Measurements from ENCODE around the gene ZIC4.

Gene ZIC4

DNA sequence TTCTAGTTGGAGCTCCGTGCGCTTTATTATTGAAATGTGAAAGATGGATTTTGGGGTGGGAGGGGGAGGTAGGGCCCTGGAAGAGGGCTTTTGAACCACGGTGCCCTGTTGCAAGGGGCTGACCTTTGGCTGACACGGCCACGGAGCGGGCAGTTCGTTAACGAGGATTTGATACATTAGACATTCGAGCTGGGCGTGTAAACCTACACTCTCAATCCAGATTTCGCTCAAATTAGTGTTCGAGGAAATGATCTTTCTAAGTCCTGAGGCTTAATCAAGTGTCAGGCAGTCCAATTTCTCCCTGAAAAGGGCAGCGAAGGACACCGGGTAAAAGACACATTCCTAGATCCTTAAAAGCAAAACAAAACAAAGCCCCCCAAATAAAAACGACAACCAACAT is 15.9 kb upstream of the ZIC4 start:
- 14% methylated on average over 13 of the region's 15 CpGs for WGBS (ENCODE audit: insufficient coverage)
- POLR2A ChIA-PET, result no interaction called here
- no peaks in the 10 kb centered on the region for H3K36me3 ChIP-seq (ENCODE audit: control insufficient read depth in 4 of 4, insufficient read depth in 4 of 4, low read length in 3 of 4)
- H3K4me1 ChIP-seq (ENCODE audit: control extremely low read depth in 1 of 4, control insufficient read depth in 4 of 4, insufficient read depth in 4 of 4, low read length in 3 of 4), result peaks cover 0 to 10% (median 5%) of the 10 kb centered on the region in 4 experiments
- no peak for DNase-seq
- no peak overlapping the region for H3K27ac ChIP-seq (ENCODE audit: insufficient read depth in 1 of 2, low read depth in 1 of 2, low read length in 2 of 2, poor library complexity in 1 of 2, severe bottlenecking in 2 of 2)
- no peak overlapping the region for H3K4me3 ChIP-seq (ENCODE audit: control insufficient read depth in 1 of 7, extremely low read depth in 1 of 7, insufficient read depth in 4 of 7, low read depth in 2 of 7, low read length in 6 of 7)
- CTCF ChIA-PET, result interaction anchor here (1.4 kb wide), 1 partner anchor 21 kb away, joined by 3 read pairs; no protein-coding TSS in a partner anchor
- H3K27me3 ChIP-seq (replicated peaks in 2 of 5; ENCODE audit: control insufficient read depth in 4 of 5, insufficient read depth in 5 of 5, low read length in 4 of 5), result peaks cover 50 to 88% (median 62%) of the 10 kb centered on the region in 5 experiments
- H3K9me3 ChIP-seq (ENCODE audit: control extremely low read depth in 1 of 5, control insufficient read depth in 4 of 5, insufficient read depth in 2 of 5, low read depth in 1 of 5, low read length in 4 of 5), result peaks cover 1 to 36% (median 12%) of the 10 kb centered on the region in 5 experiments

DNA sequence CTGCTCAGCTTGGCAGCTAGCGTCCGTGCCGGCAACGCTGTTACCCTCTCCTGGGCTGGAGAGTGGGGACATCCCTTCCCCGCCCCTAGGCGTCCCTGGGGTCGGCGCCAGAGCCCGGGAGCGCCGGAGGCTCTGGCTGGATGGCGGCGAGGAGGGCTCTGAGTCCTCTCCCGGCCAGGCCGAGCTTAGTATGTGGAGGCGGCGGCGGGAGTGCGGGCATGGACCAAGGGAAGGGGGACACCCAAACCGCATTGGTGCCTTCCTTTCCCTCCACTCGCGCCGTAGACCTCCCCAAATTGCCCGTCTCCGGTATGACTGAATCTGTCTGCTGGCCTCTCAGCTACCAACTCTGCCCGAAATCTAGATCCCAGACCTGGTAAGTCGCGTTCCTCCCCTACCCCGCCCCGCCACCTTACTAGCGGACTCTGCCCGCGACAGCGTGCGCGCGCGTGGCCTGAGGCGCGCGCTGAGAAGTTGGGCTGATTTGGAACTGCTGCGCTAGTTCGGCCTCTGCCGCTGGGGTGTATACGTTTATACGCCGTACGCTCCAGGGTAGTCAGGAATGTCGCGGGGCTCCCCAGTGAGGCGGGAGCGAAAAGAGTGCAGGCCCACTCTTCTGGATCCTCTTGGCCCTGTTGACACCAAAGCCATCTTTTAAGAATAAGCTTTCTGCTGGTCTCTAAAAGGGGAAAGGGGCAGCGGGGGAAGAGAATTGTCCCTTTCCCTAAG is 15.0 kb upstream of the ZIC4 start:
- H3K36me3 ChIP-seq (ENCODE audit: control insufficient read depth in 4 of 4, insufficient read depth in 4 of 4, low read length in 3 of 4), result no peaks in the 10 kb centered on the region
- no peak for DNase-seq
- H3K4me3 ChIP-seq (ENCODE audit: control insufficient read depth in 1 of 7, extremely low read depth in 1 of 7, insufficient read depth in 4 of 7, low read depth in 2 of 7, low read length in 6 of 7), result no peak overlapping the region
- WGBS (ENCODE audit: insufficient coverage), result 8% methylated on average over 49 of the region's 53 CpGs
- peaks cover 1 to 36% (median 12%) of the 10 kb centered on the region in 5 experiments for H3K9me3 ChIP-seq (ENCODE audit: control extremely low read depth in 1 of 5, control insufficient read depth in 4 of 5, insufficient read depth in 2 of 5, low read depth in 1 of 5, low read length in 4 of 5)
- peaks cover 0 to 10% (median 5%) of the 10 kb centered on the region in 4 experiments for H3K4me1 ChIP-seq (ENCODE audit: control extremely low read depth in 1 of 4, control insufficient read depth in 4 of 4, insufficient read depth in 4 of 4, low read length in 3 of 4)
- CTCF ChIA-PET, result interaction anchor here (1.4 kb wide), 1 partner anchor 21 kb away, joined by 3 read pairs; no protein-coding TSS in a partner anchor
- no peak overlapping the region for H3K27ac ChIP-seq (ENCODE audit: insufficient read depth in 1 of 2, low read depth in 1 of 2, low read length in 2 of 2, poor library complexity in 1 of 2, severe bottlenecking in 2 of 2)
- peaks cover 47 to 93% (median 62%) of the 10 kb centered on the region in 5 experiments for H3K27me3 ChIP-seq (replicated peaks in 2 of 5; ENCODE audit: control insufficient read depth in 4 of 5, insufficient read depth in 5 of 5, low read length in 4 of 5)
- POLR2A ChIA-PET, result no interaction called here

DNA sequence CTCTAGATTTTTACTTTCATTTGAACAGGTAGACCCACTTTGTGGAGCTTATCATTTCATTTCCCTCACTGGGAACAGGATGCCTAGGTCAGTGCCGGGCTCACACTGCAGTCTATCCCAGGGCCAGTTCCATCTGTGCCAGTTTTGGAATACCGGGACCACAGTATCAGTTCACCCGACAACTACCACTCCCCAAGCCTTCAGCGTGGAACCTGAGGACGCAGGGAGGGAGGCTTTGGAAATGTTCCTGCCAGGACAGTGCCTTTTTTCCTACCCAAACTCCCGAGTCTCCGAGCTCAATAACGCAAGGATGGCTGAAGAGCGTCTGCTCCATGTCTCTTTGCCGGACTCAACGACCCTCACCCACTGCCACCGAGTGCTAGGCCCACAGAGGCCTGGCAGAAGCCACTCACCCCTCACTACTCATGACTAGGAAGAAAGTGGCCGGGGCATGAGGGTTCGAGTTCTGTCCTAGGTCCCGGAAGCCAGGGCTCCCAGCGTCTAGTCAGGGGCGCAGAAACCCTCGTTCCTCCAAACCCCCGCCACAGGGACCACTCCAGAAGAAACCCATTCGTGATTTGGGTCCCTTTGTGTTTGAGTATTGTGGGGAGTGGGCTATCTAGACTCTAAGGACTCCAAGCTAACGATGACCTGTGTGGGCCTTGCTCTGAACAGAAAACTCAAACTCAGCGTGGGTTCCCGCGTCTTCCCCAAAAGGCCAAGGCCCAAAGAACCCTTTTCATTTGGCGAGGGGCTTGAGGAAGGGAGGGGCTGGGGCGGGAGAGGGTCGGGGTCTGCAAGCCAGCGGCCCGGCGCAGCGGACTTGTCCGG is 14.2 kb upstream of the ZIC4 start:
- Histone ChIP-seq H3K4me1 (ENCODE audit: control extremely low read depth in 1 of 4, control insufficient read depth in 4 of 4, insufficient read depth in 4 of 4, low read length in 3 of 4) (peaks cover 0 to 10% (median 5%) of the 10 kb centered on the region in 4 experiments), H3K27me3 (replicated peaks in 2 of 5; ENCODE audit: control insufficient read depth in 4 of 5, insufficient read depth in 5 of 5, low read length in 4 of 5) (peaks cover 52 to 99% (median 68%) of the 10 kb centered on the region in 5 experiments), H3K9me3 (ENCODE audit: control extremely low read depth in 1 of 5, control insufficient read depth in 4 of 5, insufficient read depth in 2 of 5, low read depth in 1 of 5, low read length in 4 of 5) (peaks cover 2 to 36% (median 12%) of the 10 kb centered on the region in 5 experiments), H3K4me3 (ENCODE audit: control insufficient read depth in 1 of 7, extremely low read depth in 1 of 7, insufficient read depth in 4 of 7, low read depth in 2 of 7, low read length in 6 of 7) (no peak overlapping the region), H3K27ac (ENCODE audit: insufficient read depth in 1 of 2, low read depth in 1 of 2, low read length in 2 of 2, poor library complexity in 1 of 2, severe bottlenecking in 2 of 2) (no peak overlapping the region), H3K36me3 (ENCODE audit: control insufficient read depth in 4 of 4, insufficient read depth in 4 of 4, low read length in 3 of 4) (no peaks in the 10 kb centered on the region)
- 5% methylated on average over 24 of the region's 32 CpGs for WGBS (ENCODE audit: insufficient coverage)
- DNase-seq, result no peak
- POLR2A ChIA-PET, result no interaction called here
- CTCF ChIA-PET, result no interaction called here

DNA sequence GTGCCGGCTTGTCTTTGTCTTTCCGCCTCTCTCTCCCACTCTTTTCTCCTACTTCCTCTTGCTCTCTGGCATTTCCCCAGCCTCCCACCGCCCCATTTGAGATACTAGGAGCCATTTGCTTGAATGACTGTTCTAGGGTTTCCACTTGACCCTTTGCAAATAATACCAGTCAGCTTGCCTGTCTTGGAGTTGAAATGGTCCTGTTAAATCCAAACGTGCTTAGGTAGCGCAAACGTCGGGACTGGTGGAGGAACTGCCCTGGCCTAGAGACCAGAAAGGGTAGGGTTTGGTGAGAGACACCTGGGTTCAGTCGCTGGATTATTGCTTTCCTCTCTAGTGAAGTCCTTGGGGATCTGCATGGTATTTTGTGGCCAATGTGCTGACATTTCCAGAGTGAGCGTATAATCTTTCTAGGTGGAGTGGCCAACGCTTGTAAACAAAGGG is 13.5 kb upstream of the ZIC4 start:
- CTCF ChIA-PET, result no interaction called here
- peaks cover 57 to 100% (median 70%) of the 10 kb centered on the region in 5 experiments for H3K27me3 ChIP-seq (replicated peaks in 2 of 5; ENCODE audit: control insufficient read depth in 4 of 5, insufficient read depth in 5 of 5, low read length in 4 of 5)
- WGBS (ENCODE audit: insufficient coverage), result 19% methylated on average over 10 of the region's 10 CpGs
- H3K4me3 ChIP-seq (ENCODE audit: control insufficient read depth in 1 of 7, extremely low read depth in 1 of 7, insufficient read depth in 4 of 7, low read depth in 2 of 7, low read length in 6 of 7), result no peak overlapping the region
- no peaks in the 10 kb centered on the region for H3K36me3 ChIP-seq (ENCODE audit: control insufficient read depth in 4 of 4, insufficient read depth in 4 of 4, low read length in 3 of 4)
- no peak overlapping the region for H3K27ac ChIP-seq (ENCODE audit: insufficient read depth in 1 of 2, low read depth in 1 of 2, low read length in 2 of 2, poor library complexity in 1 of 2, severe bottlenecking in 2 of 2)
- no peak for DNase-seq
- H3K9me3 ChIP-seq (ENCODE audit: control extremely low read depth in 1 of 5, control insufficient read depth in 4 of 5, insufficient read depth in 2 of 5, low read depth in 1 of 5, low read length in 4 of 5), result peaks cover 5 to 38% (median 14%) of the 10 kb centered on the region in 5 experiments
- POLR2A ChIA-PET, result no interaction called here
- peaks cover 0 to 10% (median 5%) of the 10 kb centered on the region in 4 experiments for H3K4me1 ChIP-seq (ENCODE audit: control extremely low read depth in 1 of 4, control insufficient read depth in 4 of 4, insufficient read depth in 4 of 4, low read length in 3 of 4)

DNA sequence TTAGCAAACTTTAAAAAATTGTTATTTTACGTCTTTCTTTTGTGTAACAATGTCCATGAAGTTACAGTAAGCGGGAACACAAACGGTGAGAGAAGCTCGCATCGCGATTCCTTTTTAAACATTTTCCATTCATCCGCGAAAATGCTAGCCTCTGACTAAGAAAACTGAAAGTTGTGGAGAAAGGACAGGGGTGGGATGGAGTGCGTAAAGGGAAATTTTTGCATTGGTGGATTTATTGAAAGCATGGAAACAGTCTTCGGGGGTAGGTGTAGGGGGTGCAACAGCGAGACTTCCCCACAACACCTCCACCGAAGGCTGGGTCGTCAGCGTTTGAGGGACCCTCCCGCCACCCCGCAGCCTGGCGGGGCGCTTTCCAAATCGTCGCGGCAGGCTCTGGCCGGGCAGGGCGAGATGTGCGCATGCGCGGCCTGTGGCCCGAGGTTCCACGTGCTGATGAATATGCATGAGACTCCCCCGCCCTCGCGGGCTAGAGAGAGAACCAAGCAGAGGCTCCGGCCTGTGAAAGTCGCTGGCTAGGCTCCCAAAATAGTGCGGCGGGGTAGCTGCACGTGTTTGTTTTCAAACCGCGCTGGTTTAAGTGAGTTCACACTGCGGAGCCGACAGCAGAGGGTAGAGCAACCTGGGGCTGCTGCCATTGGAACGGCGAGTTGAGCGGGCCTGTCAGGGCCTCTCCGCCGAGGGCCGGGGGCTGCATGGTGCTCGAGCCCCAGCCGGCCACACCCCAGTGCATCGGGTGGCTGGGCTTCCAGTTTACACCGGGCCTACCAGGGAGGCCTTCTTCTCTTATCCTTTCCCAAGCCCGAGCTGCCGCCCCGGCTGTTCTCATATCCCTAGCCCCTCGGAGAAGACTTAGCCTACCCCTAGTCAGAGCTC is 12.7 kb upstream of the ZIC4 start:
- peak overlapping the region in 1 of 7 experiments; percentile 13 for H3K4me3 ChIP-seq (ENCODE audit: control insufficient read depth in 1 of 7, extremely low read depth in 1 of 7, insufficient read depth in 4 of 7, low read depth in 2 of 7, low read length in 6 of 7)
- no peak for DNase-seq
- H3K27me3 ChIP-seq (replicated peaks in 2 of 5; ENCODE audit: control insufficient read depth in 4 of 5, insufficient read depth in 5 of 5, low read length in 4 of 5), result peaks cover 51 to 100% (median 73%) of the 10 kb centered on the region in 5 experiments
- WGBS (ENCODE audit: insufficient coverage), result 1% methylated on average over 46 of the region's 54 CpGs
- H3K4me1 ChIP-seq (ENCODE audit: control extremely low read depth in 1 of 4, control insufficient read depth in 4 of 4, insufficient read depth in 4 of 4, low read length in 3 of 4), result peaks cover 0 to 10% (median 5%) of the 10 kb centered on the region in 4 experiments
- CTCF ChIA-PET, result no interaction called here
- POLR2A ChIA-PET, result no interaction called here
- peaks cover 5 to 38% (median 14%) of the 10 kb centered on the region in 5 experiments for H3K9me3 ChIP-seq (ENCODE audit: control extremely low read depth in 1 of 5, control insufficient read depth in 4 of 5, insufficient read depth in 2 of 5, low read depth in 1 of 5, low read length in 4 of 5)
- no peak overlapping the region for H3K27ac ChIP-seq (ENCODE audit: insufficient read depth in 1 of 2, low read depth in 1 of 2, low read length in 2 of 2, poor library complexity in 1 of 2, severe bottlenecking in 2 of 2)
- H3K36me3 ChIP-seq (ENCODE audit: control insufficient read depth in 4 of 4, insufficient read depth in 4 of 4, low read length in 3 of 4), result no peaks in the 10 kb centered on the region

DNA sequence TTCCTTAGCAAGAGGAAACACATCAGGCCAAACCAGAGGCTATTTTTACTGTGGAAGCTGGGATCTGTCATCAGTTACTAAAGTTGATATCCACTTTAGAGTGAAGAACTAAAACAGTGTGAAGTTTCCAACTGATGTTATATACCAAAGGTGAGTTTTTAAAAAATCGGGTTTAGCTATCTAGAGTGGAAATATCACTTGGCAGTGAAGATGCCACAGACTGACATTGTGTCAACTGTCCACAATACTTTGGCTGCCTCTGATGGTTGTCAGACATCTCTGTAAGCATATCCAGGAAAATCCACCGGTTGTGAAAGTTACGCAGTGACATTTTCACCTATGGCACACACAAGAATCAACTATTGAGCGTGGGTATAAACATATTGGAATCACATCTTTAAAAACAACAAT is 12.0 kb upstream of the ZIC4 start:
- no peak overlapping the region for H3K27ac ChIP-seq (ENCODE audit: insufficient read depth in 1 of 2, low read depth in 1 of 2, low read length in 2 of 2, poor library complexity in 1 of 2, severe bottlenecking in 2 of 2)
- no peaks in the 10 kb centered on the region for H3K36me3 ChIP-seq (ENCODE audit: control insufficient read depth in 4 of 4, insufficient read depth in 4 of 4, low read length in 3 of 4)
- WGBS (ENCODE audit: insufficient coverage), result no CpG with 5 or more reads among the region's 4 CpGs
- CTCF ChIA-PET, result no interaction called here
- no peak for DNase-seq
- H3K27me3 ChIP-seq (replicated peaks in 2 of 5; ENCODE audit: control insufficient read depth in 4 of 5, insufficient read depth in 5 of 5, low read length in 4 of 5), result peaks cover 45 to 99% (median 66%) of the 10 kb centered on the region in 5 experiments
- peaks cover 0 to 12% (median 5%) of the 10 kb centered on the region in 4 experiments for H3K4me1 ChIP-seq (ENCODE audit: control extremely low read depth in 1 of 4, control insufficient read depth in 4 of 4, insufficient read depth in 4 of 4, low read length in 3 of 4)
- no peak overlapping the region for H3K4me3 ChIP-seq (ENCODE audit: control insufficient read depth in 1 of 7, extremely low read depth in 1 of 7, insufficient read depth in 4 of 7, low read depth in 2 of 7, low read length in 6 of 7)
- H3K9me3 ChIP-seq (ENCODE audit: control extremely low read depth in 1 of 5, control insufficient read depth in 4 of 5, insufficient read depth in 2 of 5, low read depth in 1 of 5, low read length in 4 of 5), result peaks cover 5 to 38% (median 14%) of the 10 kb centered on the region in 5 experiments
- POLR2A ChIA-PET, result no interaction called here

Measured in common myeloid progenitor, CD34-positive (primary cell).